ENCODE results near the gene NDUFS2.

DNA sequence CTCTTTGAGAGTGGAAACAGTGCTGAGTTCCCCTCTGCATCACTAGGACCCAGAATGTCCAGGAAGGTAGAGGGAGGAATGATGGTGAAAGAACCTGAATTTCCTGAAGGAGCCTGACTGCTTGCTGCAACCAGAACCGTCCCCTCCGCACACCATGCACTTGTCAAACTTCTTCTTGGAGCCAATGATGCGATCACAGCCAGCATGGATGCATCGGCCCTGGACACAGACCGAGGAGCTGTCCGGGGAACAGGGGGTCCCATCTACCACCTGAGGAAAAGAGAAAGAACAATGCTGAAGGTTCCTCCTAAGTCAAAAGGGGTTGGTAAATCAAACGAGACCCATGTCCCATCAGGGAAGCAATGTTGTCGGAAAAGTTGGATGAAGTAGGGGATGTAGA, 10.2 kb upstream of the NDUFS2 start:
- TF ChIP-seq EGR1 (IDR thresholded peaks at IDR 0.05; ENCODE audit: borderline replicate concordance in 1 of 2, low read depth in 2 of 2, low read length in 2 of 2) (no peak), SREBF2 (IDR thresholded peaks at IDR 0.05; ENCODE audit: low read length) (no peak), RCOR1 (conservative IDR thresholded peaks at IDR 0.05; ENCODE audit: low read depth, low read length) (no peak), SIN3A (IDR thresholded peaks at IDR 0.05; ENCODE audit: low read depth, low read length) (no peak)
- TF ChIP-seq, protein P1, sequence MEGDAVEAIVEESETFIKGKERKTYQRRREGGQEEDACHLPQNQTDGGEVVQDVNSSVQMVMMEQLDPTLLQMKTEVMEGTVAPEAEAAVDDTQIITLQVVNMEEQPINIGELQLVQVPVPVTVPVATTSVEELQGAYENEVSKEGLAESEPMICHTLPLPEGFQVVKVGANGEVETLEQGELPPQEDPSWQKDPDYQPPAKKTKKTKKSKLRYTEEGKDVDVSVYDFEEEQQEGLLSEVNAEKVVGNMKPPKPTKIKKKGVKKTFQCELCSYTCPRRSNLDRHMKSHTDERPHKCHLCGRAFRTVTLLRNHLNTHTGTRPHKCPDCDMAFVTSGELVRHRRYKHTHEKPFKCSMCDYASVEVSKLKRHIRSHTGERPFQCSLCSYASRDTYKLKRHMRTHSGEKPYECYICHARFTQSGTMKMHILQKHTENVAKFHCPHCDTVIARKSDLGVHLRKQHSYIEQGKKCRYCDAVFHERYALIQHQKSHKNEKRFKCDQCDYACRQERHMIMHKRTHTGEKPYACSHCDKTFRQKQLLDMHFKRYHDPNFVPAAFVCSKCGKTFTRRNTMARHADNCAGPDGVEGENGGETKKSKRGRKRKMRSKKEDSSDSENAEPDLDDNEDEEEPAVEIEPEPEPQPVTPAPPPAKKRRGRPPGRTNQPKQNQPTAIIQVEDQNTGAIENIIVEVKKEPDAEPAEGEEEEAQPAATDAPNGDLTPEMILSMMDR (IDR thresholded peaks at IDR 0.05 in 2 of 3, conservative IDR thresholded peaks at IDR 0.05 in 1 of 3; ENCODE audit: control insufficient read depth in 2 of 3, extremely low read depth in 1 of 3, insufficient read depth in 1 of 3, low read depth in 3 of 3, low read length in 3 of 3) = no peak
- TF ChIP-seq, protein P2, sequence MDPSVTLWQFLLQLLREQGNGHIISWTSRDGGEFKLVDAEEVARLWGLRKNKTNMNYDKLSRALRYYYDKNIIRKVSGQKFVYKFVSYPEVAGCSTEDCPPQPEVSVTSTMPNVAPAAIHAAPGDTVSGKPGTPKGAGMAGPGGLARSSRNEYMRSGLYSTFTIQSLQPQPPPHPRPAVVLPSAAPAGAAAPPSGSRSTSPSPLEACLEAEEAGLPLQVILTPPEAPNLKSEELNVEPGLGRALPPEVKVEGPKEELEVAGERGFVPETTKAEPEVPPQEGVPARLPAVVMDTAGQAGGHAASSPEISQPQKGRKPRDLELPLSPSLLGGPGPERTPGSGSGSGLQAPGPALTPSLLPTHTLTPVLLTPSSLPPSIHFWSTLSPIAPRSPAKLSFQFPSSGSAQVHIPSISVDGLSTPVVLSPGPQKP (IDR thresholded peaks at IDR 0.05; ENCODE audit: low read depth, low read length) = no peak
